Activated CD4-positive, alpha-beta memory T cell treated with anti-CD3 and anti-CD28 coated beads for 36 hours (primary cell): ENCODE results near the gene LGMN. TPM values are rescaled to one million over a fixed set of nuclear protein-coding genes. Genes with fewer than 3 reads are reported as not detected.

Experiments used
- CTCF ChIA-PET: fragments of 350-600 bp; sonication (Branson Sonifier 250); formaldehyde crosslinking; loops from one replicate; lab custom pipeline; 2021; ENCODE audit warnings: antibody characterized with exemption, inconsistent platforms; lab: Charles Lee
- POLR2A ChIA-PET: fragments of 350-600 bp; sonication (Branson Sonifier 250); formaldehyde crosslinking; loops from one replicate; lab custom pipeline; 2021; ENCODE audit warnings: antibody characterized with exemption; lab: Charles Lee
- DNase-seq: peaks from one replicate; pipeline ENCODE4 v3.0.0-alpha.2; 2020
- H3K27ac Mint-ChIP-seq: one replicate; pipeline ENCODE4 v1.8.0; 2021; ENCODE audit warnings: mixed read lengths
- H3K27me3 Mint-ChIP-seq: one replicate; pipeline ENCODE4 v1.8.0; 2021; ENCODE audit warnings: mixed read lengths
- H3K36me3 Mint-ChIP-seq: one replicate; pipeline ENCODE4 v1.8.0; 2021; ENCODE audit warnings: mixed read lengths
- H3K4me1 Mint-ChIP-seq: one replicate; pipeline ENCODE4 v1.8.0; 2021; ENCODE audit warnings: low read depth, mixed read lengths
- H3K4me3 Mint-ChIP-seq: one replicate; pipeline ENCODE4 v1.8.0; 2021; ENCODE audit warnings: mild to moderate bottlenecking, mixed read lengths
- H3K9me3 Mint-ChIP-seq: one replicate; pipeline ENCODE4 v1.8.0; 2021; ENCODE audit warnings: mixed read lengths
- intact Hi-C: fragments of 100-400 bp; cut with micrococcal nuclease; formaldehyde crosslinking; loops from one replicate; pipeline ENCODE4 v1.15.1; 2023
- total RNA-seq, 2 experiments: library from RNA; stranded (reverse); gene quantifications; one replicate each; pipeline ENCODE4 v1.2.3, GENCODE V29; 2021

LGMN gene
- total RNA-seq, 2 experiments from 2014 or later, result 9.2 to 10.2 TPM

GRCh38 chr14:92706386-92706785 lies 42.0 kb downstream of the LGMN start:
- H3K27me3 Mint-ChIP-seq, result peaks cover 6% of the 10 kb centered on the region
- CTCF ChIA-PET, result no interaction called here
- no peaks in the 10 kb centered on the region for H3K4me1 Mint-ChIP-seq
- no peaks in the 10 kb centered on the region for H3K36me3 Mint-ChIP-seq
- no peak overlapping the region for H3K4me3 Mint-ChIP-seq
- intact Hi-C loops, result no loop called here
- DNase-seq, result no peak
- H3K9me3 Mint-ChIP-seq, result no peaks in the 10 kb centered on the region
- POLR2A ChIA-PET, result no interaction called here
- H3K27ac Mint-ChIP-seq, result no peak overlapping the region

- H3K27me3 Mint-ChIP-seq, result peaks cover 11% of the 10 kb centered on the region
- H3K4me1 Mint-ChIP-seq, result no peaks in the 10 kb centered on the region
- H3K4me3 Mint-ChIP-seq, result no peak overlapping the region
- no peak for DNase-seq
- intact Hi-C loops, result no loop called here
- ChIA-PET POLR2A (no interaction called here), CTCF (no interaction called here)
- no peak overlapping the region for H3K27ac Mint-ChIP-seq
- no peaks in the 10 kb centered on the region for H3K9me3 Mint-ChIP-seq
- no peaks in the 10 kb centered on the region for H3K36me3 Mint-ChIP-seq
These were observed 43.6 kb downstream of the LGMN start for GRCh38 chr14:92704821-92705220.

GRCh38 chr14:92704036-92704804 lies 44.2 kb downstream of the LGMN start:
- Mint-ChIP-seq H3K4me3 (no peak overlapping the region), H3K36me3 (no peaks in the 10 kb centered on the region), H3K27me3 (peaks cover 11% of the 10 kb centered on the region), H3K4me1 (no peaks in the 10 kb centered on the region), H3K9me3 (no peaks in the 10 kb centered on the region), H3K27ac (no peak overlapping the region)
- no peak for DNase-seq
- intact Hi-C loops, result no loop called here
- ChIA-PET POLR2A (no interaction called here), CTCF (interaction anchor here (0.7 kb wide), 1 partner anchor 11 kb away, joined by 3 read pairs; no protein-coding TSS in a partner anchor)

- ChIA-PET POLR2A (no interaction called here), CTCF (interaction anchor here (0.7 kb wide), 1 partner anchor 12 kb away, joined by 3 read pairs; no protein-coding TSS in a partner anchor)
- Mint-ChIP-seq H3K4me3 (no peak overlapping the region), H3K27ac (no peak overlapping the region), H3K36me3 (no peaks in the 10 kb centered on the region), H3K4me1 (no peaks in the 10 kb centered on the region), H3K9me3 (no peaks in the 10 kb centered on the region), H3K27me3 (peaks cover 11% of the 10 kb centered on the region)
- DNase-seq, result no peak
- intact Hi-C loops, result no loop called here
These were observed 44.9 kb downstream of the LGMN start for GRCh38 chr14:92703516-92703915.

- H3K27ac Mint-ChIP-seq, result no peak overlapping the region
- no peak overlapping the region for H3K4me3 Mint-ChIP-seq
- H3K27me3 Mint-ChIP-seq, result peaks cover 14% of the 10 kb centered on the region
- DNase-seq, result no peak
- no peaks in the 10 kb centered on the region for H3K36me3 Mint-ChIP-seq
- intact Hi-C loops, result no loop called here
- H3K4me1 Mint-ChIP-seq, result no peaks in the 10 kb centered on the region
- CTCF ChIA-PET, result interaction anchor here (1.3 kb wide), 1 partner anchor 13 kb away, joined by 3 read pairs; no protein-coding TSS in a partner anchor
- POLR2A ChIA-PET, result no interaction called here
- no peaks in the 10 kb centered on the region for H3K9me3 Mint-ChIP-seq
These were observed 45.9 kb downstream of the LGMN start for GRCh38 chr14:92702441-92702918.

- intact Hi-C loops, result no loop called here
- H3K4me3 Mint-ChIP-seq, result no peak overlapping the region
These were observed 46.6 kb downstream of the LGMN start for GRCh38 chr14:92701826-92702225.

GRCh38 chr14:92698393-92698792 lies 50.0 kb downstream of the LGMN start:
- peaks cover 9% of the 10 kb centered on the region for H3K4me1 Mint-ChIP-seq
- no peak overlapping the region for H3K4me3 Mint-ChIP-seq
- DNase-seq, result no peak
- CTCF ChIA-PET, result no interaction called here
- intact Hi-C loops, result no loop called here
- POLR2A ChIA-PET, result no interaction called here
- no peaks in the 10 kb centered on the region for H3K36me3 Mint-ChIP-seq
- H3K27ac Mint-ChIP-seq, result no peak overlapping the region
- H3K27me3 Mint-ChIP-seq, result peaks cover 14% of the 10 kb centered on the region
- no peaks in the 10 kb centered on the region for H3K9me3 Mint-ChIP-seq

More at GRCh38 chr14:92701826-92702225, 46.6 kb downstream of the LGMN start:
- Mint-ChIP-seq H3K4me1 (no peaks in the 10 kb centered on the region), H3K27ac (no peak overlapping the region), H3K9me3 (no peaks in the 10 kb centered on the region), H3K36me3 (no peaks in the 10 kb centered on the region), H3K27me3 (peaks cover 14% of the 10 kb centered on the region)
- DNase-seq, result no peak
- CTCF ChIA-PET, result interaction anchor here (1.3 kb wide), 1 partner anchor 12 kb away, joined by 3 read pairs; no protein-coding TSS in a partner anchor
- POLR2A ChIA-PET, result no interaction called here

- Mint-ChIP-seq H3K27me3 (peaks cover 10% of the 10 kb centered on the region), H3K4me1 (peaks cover 20% of the 10 kb centered on the region), H3K9me3 (no peaks in the 10 kb centered on the region), H3K27ac (no peak overlapping the region), H3K36me3 (no peaks in the 10 kb centered on the region), H3K4me3 (no peak overlapping the region)
- no peak for DNase-seq
- CTCF ChIA-PET, result interaction anchor here (0.6 kb wide), 1 partner anchor 18 kb away, joined by 3 read pairs; no protein-coding TSS in a partner anchor
- POLR2A ChIA-PET, result no interaction called here
- intact Hi-C loops, result no loop called here
These were observed 52.1 kb downstream of the LGMN start for GRCh38 chr14:92696366-92696765.

- no peak overlapping the region for H3K27ac Mint-ChIP-seq
- ChIA-PET CTCF (interaction anchor here (0.7 kb wide), 1 partner anchor 259 kb away, joined by 3 read pairs; no protein-coding TSS in a partner anchor), POLR2A (no interaction called here)
- no peak overlapping the region for H3K4me3 Mint-ChIP-seq
- H3K27me3 Mint-ChIP-seq, result peaks cover 6% of the 10 kb centered on the region
- H3K36me3 Mint-ChIP-seq, result no peaks in the 10 kb centered on the region
- no peaks in the 10 kb centered on the region for H3K9me3 Mint-ChIP-seq
- intact Hi-C loops, result no loop called here
- H3K4me1 Mint-ChIP-seq, result peaks cover 20% of the 10 kb centered on the region
- no peak for DNase-seq
These were observed 52.9 kb downstream of the LGMN start for GRCh38 chr14:92695562-92695961.

GRCh38 chr14:92694807-92695206 lies 53.6 kb downstream of the LGMN start:
- no peaks in the 10 kb centered on the region for H3K36me3 Mint-ChIP-seq
- ChIA-PET POLR2A (no interaction called here), CTCF (interaction anchor here (0.7 kb wide), 1 partner anchor 8 kb away, joined by 3 read pairs; no protein-coding TSS in a partner anchor)
- no peaks in the 10 kb centered on the region for H3K9me3 Mint-ChIP-seq
- intact Hi-C loops, result no loop called here
- peaks cover 20% of the 10 kb centered on the region for H3K4me1 Mint-ChIP-seq
- peaks cover 5% of the 10 kb centered on the region for H3K27me3 Mint-ChIP-seq
- H3K4me3 Mint-ChIP-seq, result no peak overlapping the region
- DNase-seq, result no peak
- H3K27ac Mint-ChIP-seq, result no peak overlapping the region

GRCh38 chr14:92693998-92694795 lies 54.2 kb downstream of the LGMN start:
- Mint-ChIP-seq H3K27ac (no peak overlapping the region), H3K4me3 (no peak overlapping the region), H3K27me3 (peaks cover 5% of the 10 kb centered on the region), H3K36me3 (no peaks in the 10 kb centered on the region), H3K4me1 (peaks cover 20% of the 10 kb centered on the region), H3K9me3 (no peaks in the 10 kb centered on the region)
- POLR2A ChIA-PET, result no interaction called here
- DNase-seq, result peak; percentile 33
- intact Hi-C loops, result no loop called here
- CTCF ChIA-PET, result interaction anchor here (0.7 to 1.6 kb wide), 2 partner anchors 8 to 13 kb away, joined by 3 read pairs; no protein-coding TSS in a partner anchor

- H3K4me3 Mint-ChIP-seq, result no peak overlapping the region
- intact Hi-C loops, result no loop called here
- POLR2A ChIA-PET, result no interaction called here
- no peaks in the 10 kb centered on the region for H3K36me3 Mint-ChIP-seq
- H3K4me1 Mint-ChIP-seq, result peaks cover 20% of the 10 kb centered on the region
- H3K27ac Mint-ChIP-seq, result peak overlapping the region; percentile 24
- DNase-seq, result peak; percentile 53
- CTCF ChIA-PET, result interaction anchor here (1.6 kb wide), 1 partner anchor 11 kb away, joined by 3 read pairs; no protein-coding TSS in a partner anchor
- peaks cover 2% of the 10 kb centered on the region for H3K27me3 Mint-ChIP-seq
- no peaks in the 10 kb centered on the region for H3K9me3 Mint-ChIP-seq
These were observed 55.6 kb downstream of the LGMN start for GRCh38 chr14:92692822-92693226.
